ENCODE data around the gene MRRF.
"Not testable (repeated sequence)": the region's sequence is repeated elsewhere in the genome, so short reads cannot be mapped to it uniquely, and the experiment has no call there.

Gene MRRF

DNA sequence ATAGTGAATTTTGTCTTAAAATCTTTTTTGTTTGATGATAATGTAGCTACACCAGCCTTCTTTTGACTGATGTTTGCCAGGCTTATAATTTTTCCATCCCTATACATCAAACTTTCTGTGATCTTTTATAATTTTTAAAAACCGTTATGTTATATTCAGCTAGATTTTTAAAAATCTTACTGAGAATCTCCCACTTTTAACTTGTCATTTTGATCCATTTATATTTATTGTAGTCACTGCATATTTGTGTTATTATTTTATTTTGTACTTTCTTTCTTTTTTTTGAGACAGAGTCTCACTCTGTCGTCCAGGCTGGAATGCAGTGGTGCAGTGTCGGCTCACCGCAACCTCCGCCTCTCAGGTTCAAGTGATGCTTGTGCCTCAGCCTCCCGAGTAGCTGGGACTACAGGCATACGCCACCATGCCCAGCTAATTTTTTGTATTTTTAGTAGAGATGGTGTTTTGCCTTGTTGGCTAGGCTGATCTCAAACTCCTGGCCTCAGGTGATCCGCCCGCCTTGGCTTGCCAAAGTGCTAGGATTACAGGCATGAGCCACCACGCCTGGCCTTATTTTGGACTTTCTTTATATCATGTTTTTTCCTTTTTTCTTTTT is 12.7 kb downstream of the MRRF start:
- DNase-seq = no peak

DNA sequence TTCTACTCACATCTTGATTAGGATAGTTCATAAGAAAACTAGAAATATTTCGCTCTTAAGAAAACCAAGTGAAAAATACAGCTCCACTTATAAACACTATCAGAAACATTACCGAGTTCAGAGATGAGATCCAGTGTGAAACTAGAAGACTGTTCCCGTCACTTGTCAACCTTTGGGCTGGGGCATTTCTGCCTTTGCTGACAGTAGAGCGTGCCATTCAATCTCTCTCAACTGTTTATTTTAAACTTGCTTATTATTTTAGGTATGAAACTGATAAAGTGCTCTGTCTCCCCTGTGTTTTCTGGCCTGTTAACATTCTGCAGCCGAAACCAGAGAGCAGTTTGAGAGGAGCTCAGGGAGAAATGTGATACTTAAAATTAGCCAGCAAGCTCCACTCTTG is 16.7 kb downstream of the MRRF start:
- no peak for DNase-seq

DNA sequence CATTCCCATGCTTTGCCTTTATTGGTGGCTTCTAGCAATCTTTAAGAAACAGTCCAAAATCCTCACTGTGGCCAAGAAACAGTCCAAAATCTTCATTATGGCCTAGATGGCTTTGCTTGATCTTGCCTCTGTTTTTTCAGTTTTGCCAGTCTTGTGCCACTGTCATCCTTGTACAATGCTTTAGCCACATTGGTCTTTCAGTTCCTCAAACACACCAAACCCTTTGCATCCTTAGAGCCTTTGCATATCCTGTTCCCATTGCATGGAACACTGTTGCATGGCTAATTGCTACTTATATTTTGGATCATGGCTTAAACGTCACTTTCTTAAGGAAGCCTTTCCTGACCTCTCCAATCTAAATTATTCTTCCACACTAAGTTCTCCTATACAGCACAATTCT is 22.1 kb downstream of the MRRF start:
- no peak for DNase-seq

GRCh38 chr9:122287214-122287720 is 22.6 kb downstream of the MRRF start:
- no peak for DNase-seq

DNA sequence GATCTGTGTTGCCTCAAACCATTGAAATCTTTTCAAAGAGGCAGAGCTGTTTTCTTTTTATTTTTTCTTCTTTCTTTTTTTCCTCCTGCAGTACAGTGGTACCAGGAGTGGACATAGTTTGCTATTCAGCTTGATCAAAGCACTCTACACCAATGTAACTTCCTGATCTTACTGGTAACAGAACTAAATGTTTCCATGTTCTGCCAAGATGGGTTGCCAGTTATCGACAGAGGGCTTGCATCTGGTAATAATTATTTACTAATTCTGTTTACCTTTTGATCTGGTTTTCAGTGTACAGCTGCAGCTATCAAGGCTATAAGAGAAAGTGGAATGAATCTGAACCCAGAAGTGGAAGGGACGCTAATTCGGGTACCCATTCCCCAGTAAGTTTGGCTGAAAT is 26.8 kb downstream of the MRRF start:
- DNase-seq = no peak

DNA sequence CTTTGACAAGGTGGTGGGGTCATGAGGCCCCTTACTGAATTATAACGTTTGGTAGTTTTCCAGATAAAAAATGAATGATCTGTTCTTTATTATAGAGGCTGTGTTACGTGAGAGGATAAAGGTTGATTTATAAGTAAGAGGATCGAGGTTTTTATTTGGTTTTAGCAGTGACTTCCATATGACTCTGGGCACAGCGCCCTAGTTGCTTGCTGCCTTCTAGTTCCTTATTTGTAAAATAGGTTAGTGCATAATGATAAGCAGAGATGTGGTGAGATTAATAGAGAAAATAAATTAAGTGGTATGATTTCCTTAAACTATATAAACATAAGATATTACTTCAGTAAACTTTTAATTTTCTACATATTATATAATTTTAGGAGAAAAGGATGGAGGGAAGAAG is 29.8 kb downstream of the MRRF start:
- no peak for DNase-seq

GRCh38 chr9:122297512-122297911 is 32.8 kb downstream of the MRRF start:
- DNase-seq = no peak

DNA sequence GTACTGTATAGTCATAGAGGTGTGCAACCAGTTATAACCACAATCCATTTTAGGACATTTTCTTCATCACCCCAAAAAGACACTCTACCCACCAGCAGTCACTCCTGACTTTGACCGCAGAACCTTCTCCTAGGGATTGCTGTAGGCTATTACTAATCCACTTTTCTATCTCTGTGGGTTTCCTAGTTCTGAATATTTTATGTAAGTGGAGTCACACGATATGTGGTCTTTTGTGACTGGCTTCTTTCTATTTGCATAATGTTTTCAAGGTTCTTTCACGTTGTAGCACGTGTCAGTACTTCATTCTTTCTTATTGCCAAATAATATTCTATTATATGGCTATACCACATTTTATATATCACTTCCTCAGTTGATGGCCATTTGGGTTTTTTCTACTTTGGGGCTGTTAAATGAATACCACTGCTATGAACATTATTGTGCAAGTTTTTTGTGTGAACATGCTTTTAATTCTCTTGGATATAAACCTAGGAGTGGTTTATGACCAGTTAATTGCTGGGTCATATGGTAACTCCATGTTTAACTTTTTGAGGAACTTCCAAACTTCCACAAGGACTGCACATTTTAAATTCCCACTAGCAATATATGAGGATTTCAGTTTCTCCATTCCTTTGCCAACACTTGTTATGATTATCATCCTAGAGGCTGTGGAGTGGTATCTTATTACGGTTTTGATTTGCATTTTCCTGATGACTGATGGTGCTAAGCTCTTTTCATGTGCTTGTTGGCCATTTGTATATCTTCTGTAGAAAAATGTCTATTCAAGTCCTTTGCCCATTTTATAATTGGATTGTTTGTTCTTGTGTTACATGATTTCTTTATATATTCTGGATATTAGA is 37.8 kb downstream of the MRRF start:
- no peak for DNase-seq

DNA sequence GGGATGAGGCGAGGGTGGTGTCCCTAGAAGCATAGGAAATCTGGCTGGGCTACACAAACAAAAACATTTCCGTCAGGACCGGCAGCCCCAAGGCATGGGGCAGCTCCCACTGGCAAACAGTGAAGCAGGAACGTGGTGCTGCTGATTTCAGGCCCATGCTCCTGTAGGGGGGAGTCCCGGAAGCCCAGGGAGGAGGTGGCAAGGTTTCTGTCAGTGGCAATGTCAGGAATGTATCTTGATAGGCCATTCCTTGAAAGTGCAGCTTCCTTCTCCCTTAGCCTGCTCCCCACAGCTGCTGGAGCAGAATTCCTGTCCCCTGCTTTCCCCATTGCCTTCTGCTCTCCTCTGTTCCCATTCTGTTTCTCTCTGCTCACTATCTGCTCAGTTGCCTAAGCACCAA is 42.4 kb downstream of the MRRF start:
- no peak for DNase-seq

DNA sequence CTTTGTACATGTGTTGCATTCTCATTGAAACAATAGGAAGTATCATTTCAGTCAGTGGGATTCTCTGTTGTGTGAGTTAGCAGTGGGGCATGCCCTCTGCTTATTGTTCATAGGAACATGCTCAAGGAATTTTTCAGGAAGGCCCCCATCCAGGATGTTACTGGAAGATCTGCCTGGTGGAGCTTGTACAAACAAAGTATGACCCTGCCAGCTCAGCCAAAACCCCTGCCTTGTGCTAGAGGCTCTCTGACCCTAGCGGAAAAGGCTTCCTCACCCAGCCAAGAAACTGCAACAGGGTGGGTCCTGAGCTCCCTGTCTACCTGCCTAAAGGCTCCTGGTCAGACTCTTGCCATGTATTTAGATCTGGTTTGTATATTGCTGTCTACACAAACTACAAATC is 43.2 kb downstream of the MRRF start:
- DNase-seq = no peak

GRCh38 chr9:122309861-122310260 is 45.2 kb downstream of the MRRF start:
- DNase-seq = no peak

DNA sequence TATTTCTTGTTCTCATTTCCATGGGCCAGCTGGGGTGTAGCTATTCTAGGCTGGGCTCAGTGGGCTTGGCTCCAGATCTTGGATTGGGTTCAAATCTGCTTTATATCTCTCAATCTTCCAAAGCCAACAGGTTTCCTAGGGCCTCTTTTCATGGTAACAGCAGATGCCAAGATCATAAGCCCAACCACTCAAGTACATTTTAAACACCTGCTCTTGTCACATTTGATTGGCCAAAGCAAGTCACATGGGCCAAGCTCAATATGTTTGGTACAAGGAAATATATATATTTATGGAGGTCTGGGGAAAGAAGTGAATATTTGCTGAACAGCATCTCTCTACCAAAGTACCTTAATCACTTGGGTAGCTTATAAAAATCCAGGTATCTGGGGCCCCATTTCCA is 49.5 kb downstream of the MRRF start:
- no peak for DNase-seq

DNA sequence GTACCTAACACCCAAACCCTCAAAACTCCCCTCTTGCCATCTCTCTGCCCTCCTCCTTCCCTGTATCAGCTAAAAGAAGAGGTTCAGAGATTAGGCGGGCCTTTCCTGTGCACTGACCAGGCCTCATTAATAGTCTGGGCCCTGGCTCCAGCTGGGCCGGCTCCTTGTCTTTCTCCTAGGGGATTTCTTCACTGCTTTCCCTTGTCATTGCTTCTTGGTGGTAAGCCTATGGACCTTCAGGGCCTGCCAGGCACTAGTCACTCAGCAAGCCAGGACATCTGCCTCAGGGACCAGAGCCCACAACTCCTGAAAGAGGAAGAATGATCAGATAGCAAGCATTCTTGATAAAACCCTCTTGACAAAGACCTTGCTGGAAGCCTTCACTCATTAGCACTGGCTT is 50.9 kb downstream of the MRRF start:
- DNase-seq = no peak

- DNase-seq = no peak
Measured at GRCh38 chr9:122318284-122318683, 53.6 kb downstream of the MRRF start.

DNA sequence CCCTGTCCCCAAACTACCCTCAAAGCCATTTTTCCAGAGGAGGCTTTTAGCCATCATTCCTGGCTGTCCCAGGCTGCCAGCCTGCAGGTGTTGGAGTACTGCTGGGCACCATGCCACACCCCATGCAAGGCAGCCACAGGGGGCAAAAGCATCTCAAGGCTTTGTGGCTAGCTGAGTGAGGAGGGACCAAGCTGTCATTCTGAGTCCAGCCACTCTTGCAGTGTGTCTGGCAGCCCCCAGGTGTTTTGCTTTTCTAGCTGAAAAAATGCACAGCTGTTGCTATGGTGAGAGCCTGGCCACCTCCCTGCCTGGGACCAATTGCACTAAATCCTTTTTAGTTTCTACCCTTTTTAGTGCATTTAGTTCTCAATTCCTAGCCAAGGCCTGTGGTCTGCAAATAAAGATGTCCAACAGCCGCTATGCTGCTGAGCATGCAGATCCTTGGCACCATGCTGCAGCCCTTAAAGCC is 55.8 kb downstream of the MRRF start:
- no peak for DNase-seq

DNA sequence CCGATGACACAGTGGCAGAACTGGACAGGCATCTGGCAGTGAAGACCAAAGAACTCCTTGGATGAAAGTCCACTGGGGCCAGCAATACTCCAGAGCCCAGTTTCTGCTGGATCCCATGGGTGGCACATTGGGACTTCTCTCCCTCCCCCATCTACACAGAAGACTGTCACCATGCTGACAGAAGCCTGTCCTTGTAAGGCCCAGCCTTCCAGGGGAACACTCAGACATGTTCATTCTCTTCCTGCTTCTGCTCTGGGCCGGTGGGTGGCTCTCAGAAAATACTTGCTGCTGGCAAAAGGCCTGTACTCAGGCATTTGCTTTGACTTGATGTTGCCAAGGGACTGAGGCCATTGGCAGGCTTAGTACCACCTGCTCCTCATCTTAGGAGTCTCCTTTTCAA is 57.9 kb downstream of the MRRF start:
- no peak for DNase-seq

DNA sequence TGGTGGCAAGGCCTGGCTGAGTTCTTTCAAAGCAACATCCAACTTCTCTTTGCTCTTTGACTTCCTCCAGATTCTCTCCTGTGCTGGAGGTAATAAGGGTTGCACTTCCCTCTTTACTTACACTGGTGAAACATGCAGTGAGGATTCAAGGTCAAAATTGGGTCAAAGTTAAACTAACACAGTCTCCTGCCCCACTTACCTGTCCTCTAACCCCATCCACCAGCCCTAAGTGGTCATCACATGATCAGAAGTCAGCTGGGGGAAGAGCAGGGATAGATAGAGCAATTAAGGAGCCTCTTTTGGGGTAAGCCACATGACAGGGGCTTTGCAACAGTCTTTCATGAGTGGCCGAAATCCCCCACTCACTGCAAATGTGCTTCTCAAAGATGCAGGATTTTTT is 60.0 kb downstream of the MRRF start:
- DNase-seq = not testable (repeated sequence)

GRCh38 chr9:122325124-122325523 is 60.4 kb downstream of the MRRF start:
- no peak for DNase-seq

DNA sequence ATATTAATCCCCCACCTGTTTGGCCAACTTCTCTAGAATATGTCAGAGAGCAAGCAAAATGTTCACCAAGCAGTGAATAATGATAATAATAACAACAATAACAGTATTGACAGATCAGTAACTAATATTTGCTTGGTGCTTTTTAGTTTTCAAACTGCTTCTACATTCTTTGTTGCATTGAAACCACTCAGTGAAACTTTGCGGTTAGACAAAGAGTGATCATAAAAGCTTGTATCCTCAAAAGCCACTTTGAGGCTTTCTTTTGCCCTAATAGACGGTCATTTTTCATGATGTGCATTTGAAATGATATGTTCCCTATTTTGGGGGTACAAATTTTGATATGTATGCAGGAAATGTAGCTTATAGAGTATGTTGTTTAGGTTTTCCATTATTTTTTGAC is 62.5 kb downstream of the MRRF start:
- no peak for DNase-seq

GRCh38 chr9:122329597-122329996 is 64.9 kb downstream of the MRRF start:
- no peak for DNase-seq

GRCh38 chr9:122330466-122330865 is 65.8 kb downstream of the MRRF start:
- not testable (repeated sequence) for DNase-seq

DNA sequence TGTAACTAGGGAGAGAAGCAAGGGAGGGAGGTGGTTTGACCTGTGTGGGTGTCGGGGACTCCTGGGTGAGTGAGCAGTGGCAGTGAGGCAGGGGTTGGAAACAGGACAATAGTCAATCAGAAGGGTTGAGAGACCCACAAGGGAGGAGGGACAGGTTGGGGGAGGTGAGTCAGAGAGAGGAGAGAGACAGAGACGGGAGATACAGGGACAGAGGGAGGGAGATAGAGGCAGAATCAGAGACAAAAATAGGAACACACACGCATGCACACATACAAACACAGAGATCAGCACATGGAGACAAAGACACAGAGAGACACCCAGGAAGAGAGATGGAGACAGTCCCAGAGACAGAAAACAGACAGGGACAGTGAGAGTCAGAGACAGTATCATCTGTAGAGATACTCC is 66.8 kb downstream of the MRRF start:
- no peak for DNase-seq

DNA sequence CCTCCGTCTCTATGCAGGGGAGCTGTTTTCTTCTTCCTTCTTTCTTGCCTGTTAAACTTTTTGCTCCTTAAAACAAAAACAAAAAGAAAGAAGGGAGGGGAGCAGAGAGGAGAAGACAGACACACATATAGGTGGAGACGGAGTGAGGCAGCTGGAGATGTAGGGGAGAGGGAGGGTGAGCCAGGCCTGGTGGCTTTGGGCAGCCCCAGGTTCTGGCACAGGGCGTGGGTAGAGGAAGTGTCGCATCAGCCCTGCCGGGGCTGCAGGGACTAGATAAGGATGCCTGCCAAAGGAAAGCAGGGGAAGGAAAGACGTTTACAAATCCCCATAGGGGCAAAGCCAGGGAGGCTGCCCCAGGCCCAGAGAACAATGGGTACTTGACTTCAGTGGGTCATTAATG is 67.4 kb downstream of the MRRF start:
- DNase-seq = no peak

DNA sequence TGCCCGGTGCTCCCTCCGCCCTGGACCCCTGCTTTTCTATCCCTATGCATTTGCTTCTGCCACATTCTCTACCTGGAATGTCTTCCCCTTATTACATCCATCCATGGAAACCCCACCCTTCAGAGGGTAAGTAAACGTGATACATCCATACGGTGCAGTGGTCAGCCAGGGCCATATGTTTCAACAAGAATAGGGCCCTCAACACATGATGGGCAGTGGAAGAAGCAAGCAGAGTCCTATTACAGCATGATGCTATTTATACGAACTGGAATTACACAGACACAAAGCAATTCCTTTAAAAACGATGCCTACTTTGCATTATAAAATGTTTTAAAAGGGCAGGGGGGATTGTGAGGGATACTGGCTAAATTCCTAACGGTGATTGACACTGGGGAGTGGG is 68.0 kb downstream of the MRRF start:
- DNase-seq = no peak

All from amniotic stem cell (primary cell).